COLO668 (cell line): Measurements from ENCODE around the gene ALCAM.
A peak's percentile ranks its signal among the peaks of the same experiment; 100 is the strongest.

Experiments
- DNase-seq: peaks from one replicate; lab custom pipeline; 2025; ENCODE audit not compliant: unreplicated experiment; lab: John Stamatoyannopoulos, UW

Gene ALCAM

DNA sequence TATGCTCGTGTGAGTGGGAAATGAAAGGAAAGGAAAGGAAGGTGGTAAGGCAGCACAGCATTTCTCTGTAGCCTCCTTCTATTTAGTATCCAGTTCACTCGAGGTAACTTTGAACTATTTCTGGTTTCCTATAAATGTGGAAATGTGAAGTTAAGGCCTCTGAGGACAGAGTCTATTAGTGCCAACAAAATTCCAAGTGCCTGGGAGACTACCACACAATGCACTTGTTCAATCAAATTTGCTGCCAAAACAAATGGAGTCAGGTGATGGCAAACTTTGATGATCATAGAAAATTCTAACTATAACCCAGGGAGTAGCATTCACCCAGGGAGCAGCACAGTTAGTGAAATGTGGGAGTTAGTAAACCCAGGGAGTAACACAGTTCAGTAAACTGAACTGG lies 155.1 kb downstream of the ALCAM start:
- DNase-seq: no peak

DNA sequence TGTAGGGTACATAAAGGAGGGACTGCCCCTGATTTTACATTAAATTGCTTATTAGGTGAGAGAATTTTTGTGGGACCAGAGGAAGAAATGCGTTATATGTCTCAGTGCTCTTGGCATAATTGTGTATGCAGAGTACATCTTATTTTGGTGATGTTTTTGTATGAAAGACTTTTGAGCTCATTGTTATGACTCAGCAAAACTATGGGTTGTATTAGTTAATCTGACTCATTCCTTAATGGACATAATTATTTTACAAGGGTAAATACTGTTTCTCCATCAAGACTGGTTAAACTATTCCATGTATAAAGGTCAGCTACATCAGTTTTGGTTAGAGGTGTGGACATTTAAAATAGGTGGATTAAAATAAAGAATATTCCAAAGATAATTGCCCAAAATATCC lies 156.8 kb downstream of the ALCAM start:
- no peak for DNase-seq

DNA sequence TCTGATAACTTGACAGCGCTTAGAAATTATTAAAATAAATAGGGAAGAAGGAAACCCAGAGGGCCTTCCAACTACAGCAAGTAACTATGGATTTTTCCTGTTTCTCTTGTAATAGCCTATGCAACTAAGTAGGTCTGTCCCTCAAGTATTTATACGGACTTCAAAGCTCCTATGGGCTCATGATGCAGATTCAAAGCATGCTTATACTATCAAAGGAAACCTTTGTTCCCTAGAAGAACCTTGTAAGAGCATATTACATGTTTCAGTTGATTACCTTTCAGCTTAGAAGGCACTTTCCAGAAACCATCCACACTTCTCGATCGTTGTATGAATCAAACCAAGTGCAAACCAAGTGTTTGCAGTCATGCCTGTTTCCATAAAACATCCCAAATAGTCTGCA lies 158.8 kb downstream of the ALCAM start:
- no peak for DNase-seq

DNA sequence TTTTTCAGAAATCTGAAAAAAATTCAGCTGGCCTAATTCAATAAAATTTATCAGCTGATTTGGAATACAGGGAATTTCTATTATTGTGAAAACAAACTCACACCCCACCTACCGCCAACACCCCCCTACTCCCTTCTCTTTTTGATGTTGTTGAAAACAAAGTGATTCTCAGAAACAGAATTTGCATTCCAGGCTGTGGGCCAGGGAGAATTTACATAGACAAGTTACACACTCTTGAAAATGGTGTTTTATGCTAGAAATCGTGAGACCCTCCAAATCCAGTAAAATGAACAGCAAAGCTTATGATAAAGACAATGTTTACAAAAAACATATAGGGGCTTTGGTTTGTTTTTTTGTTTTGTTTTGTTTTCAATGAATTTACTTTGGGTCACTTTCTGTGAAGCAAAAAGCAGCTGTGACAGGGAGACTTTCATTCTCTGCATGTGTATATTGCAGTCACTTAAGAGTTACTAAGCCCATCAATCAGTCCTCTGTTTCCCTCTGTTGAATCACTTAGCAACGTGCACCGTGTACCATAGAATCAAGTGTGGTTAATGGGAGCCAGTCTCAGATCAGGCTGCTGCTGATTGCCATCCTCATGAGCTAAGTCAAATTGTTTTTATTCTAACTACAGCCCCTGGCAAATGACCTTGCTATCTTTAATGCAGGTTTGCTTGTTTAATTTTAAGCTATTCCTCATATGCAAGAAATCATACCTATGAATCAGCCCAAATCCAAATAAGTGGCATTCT lies 159.8 kb downstream of the ALCAM start:
- DNase-seq: no peak

- peak; percentile 14 for DNase-seq
Measured at GRCh38 chr3:105527535-105527934, 160.8 kb downstream of the ALCAM start.

DNA sequence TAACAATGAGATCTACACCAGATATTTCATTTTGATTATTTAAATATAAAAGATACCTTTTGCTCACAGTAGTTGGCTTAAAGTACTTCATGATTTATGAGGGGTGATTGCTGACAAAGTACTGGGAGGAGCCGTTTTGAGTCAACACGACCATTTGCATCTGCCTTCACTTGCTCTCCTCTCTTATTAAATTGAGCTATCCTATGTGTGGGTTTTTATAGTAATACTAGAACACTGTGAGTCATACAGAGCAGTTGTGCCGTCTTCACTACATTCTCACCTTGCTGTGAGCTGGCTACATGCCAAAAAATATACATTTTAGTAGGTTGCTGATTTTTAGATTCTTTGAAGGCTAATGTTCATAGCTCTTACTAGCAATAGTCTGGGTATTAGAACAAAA lies 161.2 kb downstream of the ALCAM start:
- DNase-seq: peak; percentile 40

- no peak for DNase-seq
Measured at GRCh38 chr3:105528955-105529354, 162.2 kb downstream of the ALCAM start.

GRCh38 chr3:105529456-105529855 lies 162.7 kb downstream of the ALCAM start:
- DNase-seq: no peak

GRCh38 chr3:105532251-105532650 lies 165.5 kb downstream of the ALCAM start:
- no peak for DNase-seq

- no peak for DNase-seq
Measured at GRCh38 chr3:105533960-105534359, 167.3 kb downstream of the ALCAM start.

DNA sequence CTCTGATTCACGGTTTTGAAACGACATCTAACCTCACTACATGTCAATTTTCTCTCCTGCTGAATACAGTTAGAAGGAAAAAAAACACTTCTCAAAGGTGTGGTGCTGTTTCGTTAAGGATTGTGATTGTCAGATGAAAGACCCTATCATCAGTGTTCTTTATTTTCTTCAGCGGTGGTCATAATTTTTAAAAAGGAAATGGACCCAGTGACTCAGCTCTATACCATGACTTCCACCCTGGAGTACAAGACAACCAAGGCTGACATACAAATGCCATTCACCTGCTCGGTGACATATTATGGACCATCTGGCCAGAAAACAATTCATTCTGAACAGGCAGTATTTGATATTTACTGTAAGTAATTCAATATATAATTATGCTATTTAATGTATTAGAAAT lies 167.8 kb downstream of the ALCAM start:
- DNase-seq: no peak

DNA sequence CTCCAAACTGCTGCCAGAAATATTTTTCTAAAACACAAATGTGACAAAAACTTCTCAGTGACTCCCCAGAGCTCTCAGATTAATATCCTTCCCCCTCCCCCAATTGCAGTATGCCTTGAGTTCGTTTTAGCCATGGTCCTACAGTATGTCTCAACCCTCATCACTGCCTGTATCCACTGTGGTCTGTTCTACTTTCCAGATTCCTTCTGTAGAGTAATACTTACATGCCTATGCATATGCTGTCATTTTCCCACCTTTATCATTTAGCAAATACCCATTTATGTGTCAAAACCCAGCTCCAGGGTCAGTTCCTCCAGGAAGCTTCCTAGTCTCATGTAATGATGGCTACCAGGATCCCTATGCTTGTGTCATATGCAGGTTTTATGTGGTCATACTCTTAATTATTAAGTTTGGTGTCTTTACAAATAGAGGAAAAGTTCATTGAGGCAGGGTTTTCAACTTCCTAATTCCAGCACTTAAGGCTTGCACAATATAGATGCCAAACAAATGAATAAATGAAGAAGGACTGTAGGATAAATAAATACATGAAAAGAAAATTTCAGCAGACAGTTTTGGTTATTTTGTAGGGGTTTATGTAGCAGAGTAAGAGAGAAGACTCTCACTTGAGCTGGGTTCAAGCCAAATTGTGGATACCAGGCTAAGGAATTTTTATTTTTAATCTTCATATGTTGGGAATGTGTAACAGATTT lies 170.8 kb downstream of the ALCAM start:
- no peak for DNase-seq

DNA sequence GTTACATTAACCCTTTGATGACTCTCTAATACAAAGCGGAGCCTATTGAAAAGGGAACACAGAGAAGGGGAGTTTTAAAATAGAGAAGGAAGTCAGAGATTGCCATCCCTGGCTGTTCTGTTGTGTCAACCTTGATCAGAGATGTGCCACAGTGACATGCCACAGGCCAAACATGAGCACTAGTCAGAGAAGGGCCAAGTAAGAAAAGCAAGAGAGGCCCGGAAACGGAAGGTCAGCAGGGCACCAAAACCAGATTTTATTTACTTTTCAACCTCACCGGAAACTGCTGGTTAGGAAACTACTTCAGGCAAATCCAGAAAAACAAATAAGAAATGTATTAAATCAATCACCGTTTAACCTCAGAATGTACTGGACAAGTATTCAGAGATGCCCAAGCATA lies 171.8 kb downstream of the ALCAM start:
- DNase-seq: no peak

- DNase-seq: no peak
Measured at GRCh38 chr3:105539897-105540296, 173.2 kb downstream of the ALCAM start.

- DNase-seq: no peak
Measured at GRCh38 chr3:105542282-105543019, 175.7 kb downstream of the ALCAM start.

- no peak for DNase-seq
Measured at GRCh38 chr3:105545051-105545450, 178.3 kb downstream of the ALCAM start.

DNA sequence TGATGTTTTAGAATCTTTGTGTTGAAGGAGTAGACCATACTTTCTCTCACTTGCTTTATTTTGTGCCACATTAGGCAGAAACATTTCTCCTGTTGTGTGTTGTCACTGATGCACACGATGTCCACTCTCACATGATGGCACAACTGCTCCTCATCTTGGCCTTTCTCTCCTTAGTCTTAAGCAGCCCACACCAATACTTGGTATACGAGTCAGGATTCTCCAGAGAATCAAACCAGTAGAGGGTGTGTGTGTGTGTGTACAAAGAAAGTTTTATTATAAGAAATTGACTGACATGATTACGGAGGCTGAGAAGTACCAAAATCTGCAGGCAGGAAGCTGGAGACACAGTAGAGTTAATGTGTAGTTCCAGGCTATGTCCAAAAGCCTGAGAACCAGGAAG lies 187.1 kb downstream of the ALCAM start:
- no peak for DNase-seq

DNA sequence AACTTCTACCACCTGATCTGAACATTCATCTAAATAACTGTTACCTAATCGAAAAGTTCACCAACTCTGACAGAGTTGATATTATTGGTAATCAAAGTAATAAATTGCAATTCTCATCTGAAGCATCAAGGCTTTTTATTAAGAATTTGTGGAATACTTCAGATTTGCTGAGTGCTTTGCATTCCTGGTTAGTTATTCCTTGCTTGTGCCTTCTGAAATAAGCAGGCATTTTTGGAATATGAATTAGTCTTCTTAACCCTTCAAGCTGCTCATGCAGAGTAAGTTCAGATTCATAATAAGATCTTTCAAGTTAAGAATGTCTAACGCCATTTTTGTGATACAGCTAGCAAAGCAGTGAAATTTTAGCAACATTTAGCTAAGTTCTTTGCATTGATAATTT lies 188.5 kb downstream of the ALCAM start:
- DNase-seq: no peak

GRCh38 chr3:105559856-105560255 lies 193.1 kb downstream of the ALCAM start:
- DNase-seq: no peak

DNA sequence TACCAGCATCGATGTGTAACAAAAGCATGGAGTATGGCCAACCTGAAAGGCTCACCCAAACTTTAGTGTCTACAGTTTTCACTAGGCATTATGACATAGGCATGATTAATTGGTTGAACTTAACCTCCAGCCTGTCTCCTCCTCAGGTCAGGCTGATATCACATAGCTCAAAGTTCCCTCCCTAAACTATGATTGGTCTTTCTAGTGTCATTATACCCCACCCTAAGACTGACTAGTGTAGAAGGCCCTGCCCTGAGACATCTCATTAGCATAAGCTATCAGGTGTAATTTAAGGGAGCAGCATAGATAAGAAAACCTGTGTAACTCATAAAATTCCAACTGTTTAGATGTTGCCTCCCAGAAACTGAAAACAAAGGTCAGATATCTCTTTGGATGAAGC lies 195.2 kb downstream of the ALCAM start:
- DNase-seq: no peak

GRCh38 chr3:105564546-105565288 lies 198.0 kb downstream of the ALCAM start:
- DNase-seq: no peak
